Neural crest cell (in vitro differentiated cells): ENCODE data around the gene RAB1B. TPM values are rescaled to one million over a fixed set of nuclear protein-coding genes. Genes with fewer than 3 reads are reported as not detected.

Source experiments
- DNase-seq: peaks from one replicate; pipeline ENCODE4 v3.0.0; 2021; ENCODE audit warnings: low read depth, mixed read lengths, low spot score
- H3K27ac Mint-ChIP-seq: one replicate; pipeline ENCODE4 v1.8.0; 2021; ENCODE audit warnings: mild to moderate bottlenecking, mixed read lengths; ENCODE audit not compliant: unreplicated experiment
- H3K27me3 Mint-ChIP-seq: 2 replicates; pipeline ENCODE4 v1.8.0; 2021; ENCODE audit warnings: low read depth, mild to moderate bottlenecking, mixed read lengths
- H3K36me3 Mint-ChIP-seq: 2 replicates; pipeline ENCODE4 v1.8.0; 2021; ENCODE audit warnings: low read depth, mild to moderate bottlenecking, mixed read lengths
- H3K4me1 Mint-ChIP-seq: 2 replicates; pipeline ENCODE4 v1.8.0; 2021; ENCODE audit warnings: mixed read lengths
- H3K4me3 Mint-ChIP-seq: one replicate; pipeline ENCODE4 v1.8.0; 2021; ENCODE audit warnings: mild to moderate bottlenecking, mixed read lengths
- H3K9me3 Mint-ChIP-seq: 2 replicates; pipeline ENCODE4 v1.8.0; 2021; ENCODE audit warnings: mixed read lengths
- total RNA-seq: library from RNA; stranded (reverse); gene quantifications from 2 replicates; pipeline ENCODE4 v1.2.1, GENCODE V29; 2021
- TF ChIP-seq, protein P1 (sequence below): fragments of 200-600 bp; sonication (generic); conservative IDR thresholded peaks from 2 replicates; pipeline ENCODE4 v1.5.0; 2021; ENCODE audit warnings: antibody characterized with exemption, mild to moderate bottlenecking

RAB1B gene
- total RNA-seq, 1 donor from 2014 or later, result 116 TPM

- H3K4me1 Mint-ChIP-seq, result no peaks in the 10 kb centered on the region
- H3K36me3 Mint-ChIP-seq, result no peaks in the 10 kb centered on the region
- TF ChIP-seq, protein P1, sequence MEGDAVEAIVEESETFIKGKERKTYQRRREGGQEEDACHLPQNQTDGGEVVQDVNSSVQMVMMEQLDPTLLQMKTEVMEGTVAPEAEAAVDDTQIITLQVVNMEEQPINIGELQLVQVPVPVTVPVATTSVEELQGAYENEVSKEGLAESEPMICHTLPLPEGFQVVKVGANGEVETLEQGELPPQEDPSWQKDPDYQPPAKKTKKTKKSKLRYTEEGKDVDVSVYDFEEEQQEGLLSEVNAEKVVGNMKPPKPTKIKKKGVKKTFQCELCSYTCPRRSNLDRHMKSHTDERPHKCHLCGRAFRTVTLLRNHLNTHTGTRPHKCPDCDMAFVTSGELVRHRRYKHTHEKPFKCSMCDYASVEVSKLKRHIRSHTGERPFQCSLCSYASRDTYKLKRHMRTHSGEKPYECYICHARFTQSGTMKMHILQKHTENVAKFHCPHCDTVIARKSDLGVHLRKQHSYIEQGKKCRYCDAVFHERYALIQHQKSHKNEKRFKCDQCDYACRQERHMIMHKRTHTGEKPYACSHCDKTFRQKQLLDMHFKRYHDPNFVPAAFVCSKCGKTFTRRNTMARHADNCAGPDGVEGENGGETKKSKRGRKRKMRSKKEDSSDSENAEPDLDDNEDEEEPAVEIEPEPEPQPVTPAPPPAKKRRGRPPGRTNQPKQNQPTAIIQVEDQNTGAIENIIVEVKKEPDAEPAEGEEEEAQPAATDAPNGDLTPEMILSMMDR, result no peak
- no peaks in the 10 kb centered on the region for H3K9me3 Mint-ChIP-seq
- no peak overlapping the region for H3K4me3 Mint-ChIP-seq
- no peaks in the 10 kb centered on the region for H3K27me3 Mint-ChIP-seq
- H3K27ac Mint-ChIP-seq, result no peak overlapping the region
- DNase-seq, result no peak
Measured at GRCh38 chr11:66239998-66240780, 28.2 kb upstream of the RAB1B start.

- Mint-ChIP-seq H3K27me3 (no peaks in the 10 kb centered on the region), H3K4me3 (no peak overlapping the region), H3K36me3 (no peaks in the 10 kb centered on the region), H3K4me1 (no peaks in the 10 kb centered on the region), H3K27ac (peak overlapping the region; percentile 71), H3K9me3 (no peaks in the 10 kb centered on the region)
- DNase-seq, result no peak
- TF ChIP-seq, protein P1, result no peak
Measured at GRCh38 chr11:66240781-66241136, 27.7 kb upstream of the RAB1B start.

- no peaks in the 10 kb centered on the region for H3K9me3 Mint-ChIP-seq
- H3K27ac Mint-ChIP-seq, result no peak overlapping the region
- H3K4me3 Mint-ChIP-seq, result no peak overlapping the region
Measured at GRCh38 chr11:66242095-66242765, 26.2 kb upstream of the RAB1B start.

GRCh38 chr11:66243782-66244535 is 24.5 kb upstream of the RAB1B start:
- no peaks in the 10 kb centered on the region for H3K36me3 Mint-ChIP-seq
- no peak for DNase-seq
- no peaks in the 10 kb centered on the region for H3K9me3 Mint-ChIP-seq
- H3K27me3 Mint-ChIP-seq, result no peaks in the 10 kb centered on the region
- TF ChIP-seq, protein P1, result no peak
- peak overlapping the region; percentile 94 for H3K27ac Mint-ChIP-seq
- no peak overlapping the region for H3K4me3 Mint-ChIP-seq
- no peaks in the 10 kb centered on the region for H3K4me1 Mint-ChIP-seq

More at GRCh38 chr11:66242095-66242765, 26.2 kb upstream of the RAB1B start:
- Mint-ChIP-seq H3K36me3 (no peaks in the 10 kb centered on the region), H3K27me3 (no peaks in the 10 kb centered on the region), H3K4me1 (no peaks in the 10 kb centered on the region)
- TF ChIP-seq, protein P1, result no peak
- no peak for DNase-seq

DNA sequence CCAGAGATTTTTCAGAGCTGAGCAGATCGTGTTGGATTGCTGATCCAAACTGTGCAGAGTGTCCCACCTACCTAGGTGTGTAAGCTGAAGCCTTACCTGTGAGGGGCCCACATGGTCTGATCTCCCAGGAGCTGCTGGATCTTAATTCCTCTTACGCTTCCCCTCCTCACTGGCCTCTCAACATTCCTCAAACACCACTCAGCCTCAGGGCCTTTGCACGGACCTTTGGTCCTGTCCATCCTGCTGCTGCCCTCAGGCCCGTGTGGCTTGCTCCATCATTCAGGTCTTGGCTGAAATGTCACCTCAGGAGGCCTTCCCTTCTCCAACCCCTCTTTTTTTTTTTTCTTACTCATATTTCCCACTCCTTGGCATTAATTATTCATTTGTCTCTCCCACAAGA is 21.1 kb upstream of the RAB1B start:
- Mint-ChIP-seq H3K9me3 (no peaks in the 10 kb centered on the region), H3K27me3 (no peaks in the 10 kb centered on the region), H3K4me3 (no peak overlapping the region), H3K27ac (no peak overlapping the region), H3K4me1 (no peaks in the 10 kb centered on the region), H3K36me3 (no peaks in the 10 kb centered on the region)
- TF ChIP-seq, protein P1, result no peak
- no peak for DNase-seq
